OCI-LY7 (cell line): Measurements from ENCODE around the gene ADIG. TPM values are rescaled to one million over a fixed set of nuclear protein-coding genes. Genes with fewer than 3 reads are reported as not detected.

ENCODE experiments used
- BruUV-seq: library from RNA; stranded (reverse); fragments of 400-500 nt; replicated peaks from 2 replicates; lab custom pipeline; 2021; lab: Mats Ljungman, UMichigan
- CTCF ChIA-PET: fragments of 300-600 bp; sonication (Branson Sonifier 250); formaldehyde crosslinking; loops from one replicate; lab custom pipeline; 2022; ENCODE audit warnings: antibody characterized with exemption; ENCODE audit not compliant: unreplicated experiment; lab: Charles Lee
- POLR2A ChIA-PET: fragments of 300-600 bp; sonication (Branson Sonifier 250); formaldehyde crosslinking; loops from one replicate; lab custom pipeline; 2022; ENCODE audit warnings: antibody characterized with exemption; lab: Charles Lee
- DNase-seq: peaks from one replicate; pipeline ENCODE4 v3.0.0-alpha.2; 2015; ENCODE audit warnings: low spot score
- H2AFZ ChIP-seq: fragments of 200-600 bp; sonication (generic), shearing (Covaris generic); 2 replicates; pipeline ENCODE4 v1.6.1; 2014; ENCODE audit warnings: mild to moderate bottlenecking, antibody characterized with exemption, low read length, moderate library complexity
- H3K27ac ChIP-seq: fragments of 200-600 bp; sonication (generic); 2 replicates; pipeline ENCODE4 v1.5.1; 2014; ENCODE audit warnings: mixed run types, low read depth, mild to moderate bottlenecking, moderate library complexity, low read length, inconsistent platforms; ENCODE audit not compliant: poor library complexity, severe bottlenecking
- H3K36me3 ChIP-seq: fragments of 200-600 bp; sonication (generic); 2 replicates; pipeline ENCODE4 v1.6.1; 2014; ENCODE audit warnings: mild to moderate bottlenecking, antibody characterized with exemption, low read length, moderate library complexity, mixed read lengths; ENCODE audit not compliant: insufficient read depth
- H3K4me1 ChIP-seq: fragments of 200-600 bp; sonication (generic); 2 replicates; pipeline ENCODE4 v1.5.1; 2014; ENCODE audit warnings: mild to moderate bottlenecking, low read length; ENCODE audit not compliant: insufficient read depth, poor library complexity, severe bottlenecking
- H3K4me2 ChIP-seq: fragments of 200-600 bp; sonication (generic); 2 replicates; pipeline ENCODE4 v1.6.1; 2014; ENCODE audit warnings: mild to moderate bottlenecking, low read length
- H3K4me3 ChIP-seq: fragments of 200-600 bp; sonication (generic); 2 replicates; pipeline ENCODE4 v1.5.1; 2014; ENCODE audit warnings: mild to moderate bottlenecking, low read depth, low read length; ENCODE audit not compliant: poor library complexity, severe bottlenecking
- H3K79me2 ChIP-seq: fragments of 200-600 bp; sonication (generic); 2 replicates; pipeline ENCODE4 v1.6.1; 2016; ENCODE audit warnings: low read depth, mild to moderate bottlenecking, low read length, moderate library complexity, mixed read lengths; ENCODE audit not compliant: insufficient read depth
- H3K9me2 ChIP-seq: fragments of 200-600 bp; sonication (generic); 2 replicates; pipeline ENCODE4 v1.6.1; 2016; ENCODE audit warnings: mild to moderate bottlenecking, low read length, mixed read lengths; ENCODE audit not compliant: insufficient read depth
- H3K9me3 ChIP-seq: fragments of 200-600 bp; sonication (generic); 2 replicates; pipeline ENCODE4 v1.6.1; 2014; ENCODE audit warnings: mild to moderate bottlenecking, mixed run types, low read length, mixed read lengths
- H4K20me1 ChIP-seq: fragments of 200-600 bp; sonication (generic); 2 replicates; pipeline ENCODE4 v1.6.1; 2014; ENCODE audit warnings: mild to moderate bottlenecking, antibody characterized with exemption, low read length, moderate library complexity, mixed read lengths; ENCODE audit not compliant: insufficient read depth
- EZH2phosphoT487 ChIP-seq: fragments of 200-600 bp; sonication (generic); IDR thresholded peaks from 2 replicates; pipeline ENCODE4 v1.6.1; 2018; ENCODE audit warnings: low read depth, borderline replicate concordance, mild to moderate bottlenecking, mixed run types, antibody characterized with exemption, low read length, moderate library complexity, mixed read lengths
- intact Hi-C: fragments of 100-400 bp; cut with micrococcal nuclease; formaldehyde crosslinking; loops from one replicate; pipeline ENCODE4 v1.10.0; 2022; ENCODE audit not compliant: unreplicated experiment
- total RNA-seq, 2 experiments: library from RNA; depleted of rRNA in 1 of 2; stranded (reverse); fragments of >200 nt in 1 of 2; shearing (Covaris generic) in 1 of 2; gene quantifications; 2 replicates each; pipeline ENCODE4 v1.2.3, GENCODE V29; 2014 to 2022
- TF ChIP-seq, protein P1 (sequence below): fragments of 200-600 bp; sonication (generic); conservative IDR thresholded peaks from 2 replicates; pipeline ENCODE4 v1.5.1; 2014; ENCODE audit warnings: mild to moderate bottlenecking, antibody characterized with exemption, low read length, moderate library complexity, mixed read lengths

Gene ADIG
- total RNA-seq, 2 experiments from 2014 or later, result not detected

DNA sequence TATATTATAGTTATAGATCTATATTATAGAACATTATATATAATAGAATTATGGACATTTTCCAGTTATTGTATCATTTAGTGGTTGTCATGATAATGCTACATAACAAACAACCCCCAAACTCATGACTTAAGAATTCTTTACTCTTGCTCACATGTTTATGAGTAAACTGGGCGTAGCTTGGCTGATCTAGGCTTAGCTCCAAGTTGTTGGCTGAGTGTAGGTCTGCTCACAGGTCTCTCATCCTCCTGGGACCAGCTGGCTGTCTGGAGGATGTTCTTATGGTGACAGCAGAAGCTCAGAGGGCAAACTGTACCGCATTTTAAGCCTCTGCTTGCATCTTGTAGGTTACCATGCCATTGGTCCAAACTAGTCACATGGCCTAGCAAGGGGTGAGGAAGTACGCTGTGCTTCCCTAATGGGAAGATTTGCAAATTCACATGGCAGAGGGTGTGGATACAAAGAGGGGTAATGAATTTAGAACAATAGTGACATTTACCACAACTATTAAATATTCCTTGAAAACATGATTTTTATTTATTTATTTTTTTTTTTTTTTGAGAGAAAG is 54.8 kb downstream of the ADIG start:
- Histone ChIP-seq H2AFZ (peak overlapping the region; percentile 17; the same call in 1 of the 2 replicates), H3K4me2 (no peak overlapping the region)

More for the DNA sequence above, 54.8 kb downstream of the ADIG start:
- H3K4me1 ChIP-seq, result no peaks in the 10 kb centered on the region
- no peaks in the 10 kb centered on the region for H3K9me3 ChIP-seq
- no peak for TF ChIP-seq EZH2phosphoT487
- TF ChIP-seq, protein P1, sequence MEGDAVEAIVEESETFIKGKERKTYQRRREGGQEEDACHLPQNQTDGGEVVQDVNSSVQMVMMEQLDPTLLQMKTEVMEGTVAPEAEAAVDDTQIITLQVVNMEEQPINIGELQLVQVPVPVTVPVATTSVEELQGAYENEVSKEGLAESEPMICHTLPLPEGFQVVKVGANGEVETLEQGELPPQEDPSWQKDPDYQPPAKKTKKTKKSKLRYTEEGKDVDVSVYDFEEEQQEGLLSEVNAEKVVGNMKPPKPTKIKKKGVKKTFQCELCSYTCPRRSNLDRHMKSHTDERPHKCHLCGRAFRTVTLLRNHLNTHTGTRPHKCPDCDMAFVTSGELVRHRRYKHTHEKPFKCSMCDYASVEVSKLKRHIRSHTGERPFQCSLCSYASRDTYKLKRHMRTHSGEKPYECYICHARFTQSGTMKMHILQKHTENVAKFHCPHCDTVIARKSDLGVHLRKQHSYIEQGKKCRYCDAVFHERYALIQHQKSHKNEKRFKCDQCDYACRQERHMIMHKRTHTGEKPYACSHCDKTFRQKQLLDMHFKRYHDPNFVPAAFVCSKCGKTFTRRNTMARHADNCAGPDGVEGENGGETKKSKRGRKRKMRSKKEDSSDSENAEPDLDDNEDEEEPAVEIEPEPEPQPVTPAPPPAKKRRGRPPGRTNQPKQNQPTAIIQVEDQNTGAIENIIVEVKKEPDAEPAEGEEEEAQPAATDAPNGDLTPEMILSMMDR, result no peak
- CTCF ChIA-PET, result no interaction called here
- no TSS peak for BruUV-seq
- no peaks in the 10 kb centered on the region for H3K36me3 ChIP-seq
- intact Hi-C loops, result no loop called here
- H3K9me2 ChIP-seq, result no peaks in the 10 kb centered on the region
- DNase-seq, result peak; percentile 31
- no peaks in the 10 kb centered on the region for H4K20me1 ChIP-seq
- H3K4me3 ChIP-seq, result no peak overlapping the region
- no peaks in the 10 kb centered on the region for H3K79me2 ChIP-seq
- H3K27ac ChIP-seq, result no peak overlapping the region
- POLR2A ChIA-PET, result no interaction called here

Other genes with a start within 250 kb of the ADIG start
- gene LBP, start 234.7 kb upstream of the ADIG start, total RNA-seq (2014; rRNA removed; shearing (Covaris generic)), result not detected in 2 replicates
- gene LBP, start 234.7 kb upstream of the ADIG start, total RNA-seq (2022), result not detected in 2 replicates
- gene SNHG17, start 145.9 kb upstream of the ADIG start, total RNA-seq (2014; rRNA removed; shearing (Covaris generic)), result 30.0 and 49.1 TPM in 2 replicates
- 96.3 and 111 TPM in 2 replicates for gene SNHG17, start 145.9 kb upstream of the ADIG start, total RNA-seq (2022)
- gene RALGAPB, start 108.4 kb upstream of the ADIG start, total RNA-seq (2014; rRNA removed; shearing (Covaris generic)), result 19.0 and 20.9 TPM in 2 replicates
- 40.0 and 42.9 TPM in 2 replicates for gene RALGAPB, start 108.4 kb upstream of the ADIG start, total RNA-seq (2022)
- gene ARHGAP40, start 20.6 kb downstream of the ADIG start, total RNA-seq (2014; rRNA removed; shearing (Covaris generic)), result not detected in 2 replicates
- gene ARHGAP40, start 20.6 kb downstream of the ADIG start, total RNA-seq (2022), result not detected in 2 replicates
- gene SLC32A1, start 143.3 kb downstream of the ADIG start, total RNA-seq (2014; rRNA removed; shearing (Covaris generic)), result not detected in 2 replicates
- not detected in 2 replicates for gene SLC32A1, start 143.3 kb downstream of the ADIG start, total RNA-seq (2022)
- gene ACTR5, start 167.3 kb downstream of the ADIG start, total RNA-seq (2014; rRNA removed; shearing (Covaris generic)), result 21.1 and 22.2 TPM in 2 replicates
- 12.3 and 14.4 TPM in 2 replicates for gene ACTR5, start 167.3 kb downstream of the ADIG start, total RNA-seq (2022)
- 44.3 and 49.7 TPM in 2 replicates for gene PPP1R16B, start 224.5 kb downstream of the ADIG start, total RNA-seq (2014; rRNA removed; shearing (Covaris generic))
- 41.3 and 45.4 TPM in 2 replicates for gene PPP1R16B, start 224.5 kb downstream of the ADIG start, total RNA-seq (2022)